GM12878 (cell line): Measurements from ENCODE around the gene CRY1. TPM values are rescaled to one million over a fixed set of nuclear protein-coding genes. Genes with fewer than 3 reads are reported as not detected.

Experiments
- ATAC-seq: fragments of 200-7000 bp; cut with Tn5 transposase; 3 replicates; pipeline ENCODE4 v1.9.1; 2020; ENCODE audit warnings: mild to moderate bottlenecking, moderate library complexity
- BruUV-seq: library from RNA; stranded (reverse); fragments of 400-500 nt; replicated peaks from 2 replicates; lab custom pipeline; 2021; lab: Mats Ljungman, UMichigan
- CTCF ChIA-PET: fragments of 300-600 bp; sonication (Branson Sonifier 250); formaldehyde crosslinking; extraction: SDS; loops from one replicate; lab custom pipeline; 2021; ENCODE audit warnings: inconsistent platforms; lab: Yijun Ruan, JAX
- POLR2A ChIA-PET: fragments of 350-600 bp; formaldehyde crosslinking; extraction: SDS; loops from one replicate; lab custom pipeline; 2021; ENCODE audit warnings: inconsistent platforms; lab: Charles Lee
- RAD21 ChIA-PET: fragments of 300-600 bp; sonication (Branson Sonifier 250); formaldehyde crosslinking; loops from one replicate; lab custom pipeline; 2023; ENCODE audit warnings: antibody characterized with exemption; ENCODE audit not compliant: unreplicated experiment; lab: Charles Lee
- SMC1A ChIA-PET: fragments of 300-600 bp; sonication (Branson Sonifier 250); formaldehyde crosslinking; loops from one replicate; lab custom pipeline; 2023; ENCODE audit not compliant: unreplicated experiment, uncharacterized antibody; lab: Charles Lee
- DNase-seq: peaks from one replicate; pipeline ENCODE4 v3.0.0-alpha.2; 2011; ENCODE audit warnings: low read depth, low spot score
- FAIRE-seq: peaks from 3 replicates; lab custom pipeline; 2011; peaks lifted over from hg19 to GRCh38; lab: Jason Lieb, UNC
- H2AFZ ChIP-seq: 2 replicates; pipeline ENCODE4 v1.6.0; 2011; ENCODE audit warnings: low read depth, low read length, control low read depth; ENCODE audit not compliant: control insufficient read depth
- H3K27ac ChIP-seq: 2 replicates; pipeline ENCODE4 v1.5.1; 2011; ENCODE audit warnings: control low read depth; ENCODE audit not compliant: control insufficient read depth, insufficient read depth
- H3K27me3 ChIP-seq, 2 experiments: replicated peaks in 1 of 2; 2 replicates each; pipeline versions ENCODE4 v1.6.0 to v1.6.1; 2011; ENCODE audit warnings: low read length in 1 of 2; ENCODE audit not compliant: control insufficient read depth in 2 of 2, insufficient read depth in 2 of 2
- H3K36me3 ChIP-seq, 2 experiments: 2 replicates each; pipeline ENCODE4 v1.5.1; 2011; ENCODE audit warnings: low read length in 1 of 2; ENCODE audit not compliant: control insufficient read depth in 2 of 2, insufficient read depth in 2 of 2
- H3K4me1 ChIP-seq: 2 replicates; pipeline ENCODE4 v1.6.1; 2011; ENCODE audit warnings: mild to moderate bottlenecking, low read length, moderate library complexity, mixed read lengths; ENCODE audit not compliant: control insufficient read depth, insufficient read depth
- H3K4me2 ChIP-seq: 2 replicates; pipeline ENCODE4 v1.6.0; 2011; ENCODE audit warnings: control low read depth; ENCODE audit not compliant: control insufficient read depth, insufficient read depth
- H3K4me3 ChIP-seq: fragments of 200-600 bp; sonication (generic); 2 replicates; pipeline ENCODE4 v1.5.1; 2016
- H3K79me2 ChIP-seq: 2 replicates; pipeline ENCODE4 v1.6.0; 2011; ENCODE audit warnings: low read length; ENCODE audit not compliant: control insufficient read depth, insufficient read depth
- H3K9ac ChIP-seq: 2 replicates; pipeline ENCODE4 v1.8.0; 2011; ENCODE audit warnings: low read length, control low read depth, mixed read lengths; ENCODE audit not compliant: control insufficient read depth, insufficient read depth
- H3K9me3 ChIP-seq: replicated peaks from 3 replicates; pipeline ENCODE4 v1.5.1; 2011; ENCODE audit warnings: mild to moderate bottlenecking, low read length; ENCODE audit not compliant: control insufficient read depth, insufficient read depth
- H4K20me1 ChIP-seq: 2 replicates; pipeline ENCODE4 v1.6.0; 2011; ENCODE audit not compliant: control insufficient read depth, insufficient read depth
- BACH1 ChIP-seq: fragments of 450-650 bp; IDR thresholded peaks from 2 replicates; pipeline ENCODE4 v1.6.1; 2017; ENCODE audit warnings: mild to moderate bottlenecking, borderline replicate concordance
- ETV6 ChIP-seq, 2 experiments: fragments of 450-650 bp in 1 of 2; IDR thresholded peaks in 1 of 2; conservative IDR thresholded peaks in 1 of 2; 2 replicates each; pipeline ENCODE4 v1.6.1; 2014; ENCODE audit warnings: antibody characterized with exemption in 1 of 2, borderline replicate concordance in 1 of 2, low read depth in 1 of 2, mild to moderate bottlenecking in 1 of 2, moderate library complexity in 1 of 2
- MTA2 ChIP-seq: fragments of 450-650 bp; IDR thresholded peaks from 2 replicates; pipeline ENCODE4 v1.6.1; 2016; ENCODE audit warnings: low read depth, mild to moderate bottlenecking, moderate library complexity
- NBN ChIP-seq: fragments of 450-650 bp; IDR thresholded peaks from 2 replicates; pipeline ENCODE4 v1.6.1; 2016
- POLR2AphosphoS5 ChIP-seq: IDR thresholded peaks from 2 replicates; pipeline ENCODE4 v1.6.1; 2011; ENCODE audit warnings: mild to moderate bottlenecking, low read length, inconsistent platforms
- SIN3A ChIP-seq: IDR thresholded peaks from 2 replicates; pipeline ENCODE4 v1.6.1; 2012; ENCODE audit warnings: low read depth, low read length, improper control_type of control experiment
- STAT3 ChIP-seq: IDR thresholded peaks from 2 replicates; pipeline ENCODE4 v1.6.1; 2011; ENCODE audit warnings: low read depth, low read length, improper control_type of control experiment
- TCF3 ChIP-seq: IDR thresholded peaks from 2 replicates; pipeline ENCODE4 v1.6.1; 2012; ENCODE audit warnings: low read depth, mild to moderate bottlenecking, low read length, borderline replicate concordance; ENCODE audit not compliant: insufficient read depth
- ZSCAN29 ChIP-seq: fragments of 450-650 bp; IDR thresholded peaks from 2 replicates; pipeline ENCODE4 v1.6.1; 2017; ENCODE audit warnings: mild to moderate bottlenecking, moderate library complexity
- WGBS: methylation state at CpG from one replicate; pipeline ENCODE4 v1.1.6; 2016; ENCODE audit warnings: low lambda C conversion rate; ENCODE audit not compliant: insufficient replicate concordance, insufficient coverage; ENCODE audit errors: missing lambda C conversion rate; 5-methylcytosine and 5-hydroxymethylcytosine counted together
- in situ Hi-C: fragments of 300-500 bp; cut with MboI; formaldehyde crosslinking; loops from 9 replicates; pipeline ENCODE4 v1.14.3; 2018; ENCODE audit warnings: mixed read lengths
- intact Hi-C: fragments of 100-400 bp; cut with micrococcal nuclease; formaldehyde crosslinking; loops from one replicate; pipeline ENCODE4 v1.14.2; 2022; ENCODE audit not compliant: unreplicated experiment
- polyA plus RNA-seq, 11 experiments: library from polyadenylated mRNA; depleted of rRNA in 4 of 11; unstranded in 6 of 11; stranded (reverse) in 5 of 11; fragments of >200 nt; fragmentation: Nextera tagmentation in 4 of 11; fragmentation: Illumina TruSeq in 1 of 11; extraction: Ambion mirVana in 4 of 11; extraction: Trizol in 1 of 11; gene quantifications; 1 replicate in 1 of 11; 2 replicates in 10 of 11; pipeline versions ENCODE4 v1.2.1 to v1.2.3, GENCODE V29; 2011 to 2016; ENCODE audit warnings: inconsistent platforms in 2 of 11, missing spikeins in 2 of 11, low read depth in 1 of 11
- total RNA-seq, 4 experiments: library from RNA; depleted of rRNA in 3 of 4; stranded (reverse); fragments of >200 nt in 3 of 4; fragmentation: Illumina TruSeq in 1 of 4; extraction: Trizol in 1 of 4; gene quantifications; 2 replicates each; pipeline versions ENCODE4 v1.2.1 to v1.2.3, GENCODE V29; 2013 to 2021
- TF ChIP-seq, protein P1 (sequence below): IDR thresholded peaks from 2 replicates; pipeline ENCODE4 v1.6.1; 2012; ENCODE audit warnings: low read depth, low read length, improper control_type of control experiment
- TF ChIP-seq, protein P2 (sequence below): IDR thresholded peaks from 2 replicates; pipeline ENCODE4 v1.6.1; 2012; ENCODE audit warnings: improper control_type of control experiment, low read depth, low read length; ENCODE audit not compliant: insufficient replicate concordance
- TF ChIP-seq, protein P3 (sequence below): fragments of 450-650 bp; IDR thresholded peaks from 2 replicates; pipeline ENCODE4 v1.6.1; 2017; ENCODE audit warnings: mild to moderate bottlenecking, moderate library complexity
- TF ChIP-seq, protein P4 (sequence below): fragments of 450-650 bp; IDR thresholded peaks from 2 replicates; pipeline ENCODE4 v1.6.1; 2017; ENCODE audit warnings: low read depth, mild to moderate bottlenecking, moderate library complexity

Gene CRY1
- total and polyA plus RNA-seq, 10 of the 15 experiments (the other 5 are each of a cell fraction or from before 2014, with no cell fraction given): 1.6 to 10.9 (median 5.4) TPM

DNA sequence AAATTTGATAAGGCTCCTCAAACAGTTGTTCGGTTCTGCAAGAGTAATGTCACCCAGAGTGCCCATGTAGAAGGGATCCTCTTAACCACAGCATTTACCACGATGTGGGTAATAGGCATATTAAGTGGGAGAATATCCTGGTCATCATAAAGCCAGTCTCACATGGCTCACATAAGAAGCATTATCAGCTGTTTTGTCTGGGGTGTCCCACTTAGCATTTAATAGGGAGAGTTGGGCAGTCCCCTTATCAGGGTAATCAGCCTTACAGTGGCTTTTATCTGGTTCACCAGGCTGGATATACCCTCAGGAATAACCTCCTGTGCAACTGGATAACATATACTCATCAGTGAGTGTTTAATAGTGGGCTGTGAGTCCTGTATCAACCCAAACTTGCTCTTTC, 150.6 kb downstream of the CRY1 start:
- Histone ChIP-seq H3K27ac (no peak overlapping the region), H3K4me3 (no peak overlapping the region), H4K20me1 (no peaks in the 10 kb centered on the region), H3K36me3 (no peaks in the 10 kb centered on the region), H2AFZ (no peak overlapping the region), H3K4me1 (no peaks in the 10 kb centered on the region), H3K27me3 (no peaks in the 10 kb centered on the region), H3K79me2 (no peaks in the 10 kb centered on the region), H3K9ac (no peak overlapping the region), H3K9me3 (no peaks in the 10 kb centered on the region; the same call in 2 of the 3 replicates), H3K4me2 (no peak overlapping the region)
- intact Hi-C loops: no loop called here
- ChIA-PET POLR2A (no interaction called here), SMC1A (no interaction called here), CTCF (no interaction called here), RAD21 (no interaction called here)
- 40% methylated on average over 2 of the region's 2 CpGs for WGBS
- no peak for DNase-seq
- in situ Hi-C loops: no loop called here
- FAIRE-seq: no peak
- no TSS peak for BruUV-seq
- no peak for ATAC-seq
- TF ChIP-seq BACH1: no peak
- TF ChIP-seq POLR2AphosphoS5: no peak
- TF ChIP-seq NBN: no peak
- TF ChIP-seq MTA2: no peak
- TF ChIP-seq ZSCAN29: no peak
- no peak for TF ChIP-seq SIN3A
- no peak for TF ChIP-seq TCF3
- TF ChIP-seq, protein P1, sequence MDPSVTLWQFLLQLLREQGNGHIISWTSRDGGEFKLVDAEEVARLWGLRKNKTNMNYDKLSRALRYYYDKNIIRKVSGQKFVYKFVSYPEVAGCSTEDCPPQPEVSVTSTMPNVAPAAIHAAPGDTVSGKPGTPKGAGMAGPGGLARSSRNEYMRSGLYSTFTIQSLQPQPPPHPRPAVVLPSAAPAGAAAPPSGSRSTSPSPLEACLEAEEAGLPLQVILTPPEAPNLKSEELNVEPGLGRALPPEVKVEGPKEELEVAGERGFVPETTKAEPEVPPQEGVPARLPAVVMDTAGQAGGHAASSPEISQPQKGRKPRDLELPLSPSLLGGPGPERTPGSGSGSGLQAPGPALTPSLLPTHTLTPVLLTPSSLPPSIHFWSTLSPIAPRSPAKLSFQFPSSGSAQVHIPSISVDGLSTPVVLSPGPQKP: no peak
- TF ChIP-seq STAT3: no peak
- TF ChIP-seq, protein P2, sequence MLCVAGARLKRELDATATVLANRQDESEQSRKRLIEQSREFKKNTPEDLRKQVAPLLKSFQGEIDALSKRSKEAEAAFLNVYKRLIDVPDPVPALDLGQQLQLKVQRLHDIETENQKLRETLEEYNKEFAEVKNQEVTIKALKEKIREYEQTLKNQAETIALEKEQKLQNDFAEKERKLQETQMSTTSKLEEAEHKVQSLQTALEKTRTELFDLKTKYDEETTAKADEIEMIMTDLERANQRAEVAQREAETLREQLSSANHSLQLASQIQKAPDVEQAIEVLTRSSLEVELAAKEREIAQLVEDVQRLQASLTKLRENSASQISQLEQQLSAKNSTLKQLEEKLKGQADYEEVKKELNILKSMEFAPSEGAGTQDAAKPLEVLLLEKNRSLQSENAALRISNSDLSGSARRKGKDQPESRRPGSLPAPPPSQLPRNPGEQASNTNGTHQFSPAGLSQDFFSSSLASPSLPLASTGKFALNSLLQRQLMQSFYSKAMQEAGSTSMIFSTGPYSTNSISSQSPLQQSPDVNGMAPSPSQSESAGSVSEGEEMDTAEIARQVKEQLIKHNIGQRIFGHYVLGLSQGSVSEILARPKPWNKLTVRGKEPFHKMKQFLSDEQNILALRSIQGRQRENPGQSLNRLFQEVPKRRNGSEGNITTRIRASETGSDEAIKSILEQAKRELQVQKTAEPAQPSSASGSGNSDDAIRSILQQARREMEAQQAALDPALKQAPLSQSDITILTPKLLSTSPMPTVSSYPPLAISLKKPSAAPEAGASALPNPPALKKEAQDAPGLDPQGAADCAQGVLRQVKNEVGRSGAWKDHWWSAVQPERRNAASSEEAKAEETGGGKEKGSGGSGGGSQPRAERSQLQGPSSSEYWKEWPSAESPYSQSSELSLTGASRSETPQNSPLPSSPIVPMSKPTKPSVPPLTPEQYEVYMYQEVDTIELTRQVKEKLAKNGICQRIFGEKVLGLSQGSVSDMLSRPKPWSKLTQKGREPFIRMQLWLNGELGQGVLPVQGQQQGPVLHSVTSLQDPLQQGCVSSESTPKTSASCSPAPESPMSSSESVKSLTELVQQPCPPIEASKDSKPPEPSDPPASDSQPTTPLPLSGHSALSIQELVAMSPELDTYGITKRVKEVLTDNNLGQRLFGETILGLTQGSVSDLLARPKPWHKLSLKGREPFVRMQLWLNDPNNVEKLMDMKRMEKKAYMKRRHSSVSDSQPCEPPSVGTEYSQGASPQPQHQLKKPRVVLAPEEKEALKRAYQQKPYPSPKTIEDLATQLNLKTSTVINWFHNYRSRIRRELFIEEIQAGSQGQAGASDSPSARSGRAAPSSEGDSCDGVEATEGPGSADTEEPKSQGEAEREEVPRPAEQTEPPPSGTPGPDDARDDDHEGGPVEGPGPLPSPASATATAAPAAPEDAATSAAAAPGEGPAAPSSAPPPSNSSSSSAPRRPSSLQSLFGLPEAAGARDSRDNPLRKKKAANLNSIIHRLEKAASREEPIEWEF: no peak
- TF ChIP-seq, protein P3, sequence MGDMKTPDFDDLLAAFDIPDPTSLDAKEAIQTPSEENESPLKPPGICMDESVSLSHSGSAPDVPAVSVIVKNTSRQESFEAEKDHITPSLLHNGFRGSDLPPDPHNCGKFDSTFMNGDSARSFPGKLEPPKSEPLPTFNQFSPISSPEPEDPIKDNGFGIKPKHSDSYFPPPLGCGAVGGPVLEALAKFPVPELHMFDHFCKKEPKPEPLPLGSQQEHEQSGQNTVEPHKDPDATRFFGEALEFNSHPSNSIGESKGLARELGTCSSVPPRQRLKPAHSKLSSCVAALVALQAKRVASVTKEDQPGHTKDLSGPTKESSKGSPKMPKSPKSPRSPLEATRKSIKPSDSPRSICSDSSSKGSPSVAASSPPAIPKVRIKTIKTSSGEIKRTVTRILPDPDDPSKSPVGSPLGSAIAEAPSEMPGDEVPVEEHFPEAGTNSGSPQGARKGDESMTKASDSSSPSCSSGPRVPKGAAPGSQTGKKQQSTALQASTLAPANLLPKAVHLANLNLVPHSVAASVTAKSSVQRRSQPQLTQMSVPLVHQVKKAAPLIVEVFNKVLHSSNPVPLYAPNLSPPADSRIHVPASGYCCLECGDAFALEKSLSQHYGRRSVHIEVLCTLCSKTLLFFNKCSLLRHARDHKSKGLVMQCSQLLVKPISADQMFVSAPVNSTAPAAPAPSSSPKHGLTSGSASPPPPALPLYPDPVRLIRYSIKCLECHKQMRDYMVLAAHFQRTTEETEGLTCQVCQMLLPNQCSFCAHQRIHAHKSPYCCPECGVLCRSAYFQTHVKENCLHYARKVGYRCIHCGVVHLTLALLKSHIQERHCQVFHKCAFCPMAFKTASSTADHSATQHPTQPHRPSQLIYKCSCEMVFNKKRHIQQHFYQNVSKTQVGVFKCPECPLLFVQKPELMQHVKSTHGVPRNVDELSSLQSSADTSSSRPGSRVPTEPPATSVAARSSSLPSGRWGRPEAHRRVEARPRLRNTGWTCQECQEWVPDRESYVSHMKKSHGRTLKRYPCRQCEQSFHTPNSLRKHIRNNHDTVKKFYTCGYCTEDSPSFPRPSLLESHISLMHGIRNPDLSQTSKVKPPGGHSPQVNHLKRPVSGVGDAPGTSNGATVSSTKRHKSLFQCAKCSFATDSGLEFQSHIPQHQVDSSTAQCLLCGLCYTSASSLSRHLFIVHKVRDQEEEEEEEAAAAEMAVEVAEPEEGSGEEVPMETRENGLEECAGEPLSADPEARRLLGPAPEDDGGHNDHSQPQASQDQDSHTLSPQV: no peak
- TF ChIP-seq, protein P4, sequence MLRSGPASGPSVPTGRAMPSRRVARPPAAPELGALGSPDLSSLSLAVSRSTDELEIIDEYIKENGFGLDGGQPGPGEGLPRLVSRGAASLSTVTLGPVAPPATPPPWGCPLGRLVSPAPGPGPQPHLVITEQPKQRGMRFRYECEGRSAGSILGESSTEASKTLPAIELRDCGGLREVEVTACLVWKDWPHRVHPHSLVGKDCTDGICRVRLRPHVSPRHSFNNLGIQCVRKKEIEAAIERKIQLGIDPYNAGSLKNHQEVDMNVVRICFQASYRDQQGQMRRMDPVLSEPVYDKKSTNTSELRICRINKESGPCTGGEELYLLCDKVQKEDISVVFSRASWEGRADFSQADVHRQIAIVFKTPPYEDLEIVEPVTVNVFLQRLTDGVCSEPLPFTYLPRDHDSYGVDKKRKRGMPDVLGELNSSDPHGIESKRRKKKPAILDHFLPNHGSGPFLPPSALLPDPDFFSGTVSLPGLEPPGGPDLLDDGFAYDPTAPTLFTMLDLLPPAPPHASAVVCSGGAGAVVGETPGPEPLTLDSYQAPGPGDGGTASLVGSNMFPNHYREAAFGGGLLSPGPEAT: no peak
- no peak for TF ChIP-seq ETV6 (conservative IDR thresholded peaks at IDR 0.05 in 1 of 2, IDR thresholded peaks at IDR 0.05 in 1 of 2; ENCODE audit: borderline replicate concordance in 1 of 2, low read depth in 1 of 2)
